H1 (cell line): ENCODE data around the gene PLCL2.

ENCODE experiments used
- RFX5 ChIP-seq: IDR thresholded peaks from 2 replicates; pipeline ENCODE4 v1.6.1; 2011; ENCODE audit warnings: low read depth, low read length, improper control_type of control experiment, borderline replicate concordance
- SP4 ChIP-seq: IDR thresholded peaks from 2 replicates; pipeline ENCODE4 v1.6.1; 2012; ENCODE audit warnings: low read length, inconsistent platforms
- TF ChIP-seq, protein P1 (sequence below), 3 experiments: IDR thresholded peaks; 1 replicate in 2 of 3; 2 replicates in 1 of 3; pipeline versions ENCODE4 v1.5.1 to v1.6.1; 2011; ENCODE audit warnings: low read length in 3 of 3, mild to moderate bottlenecking in 3 of 3, inconsistent platforms in 2 of 3, low read depth in 1 of 3, moderate library complexity in 1 of 3; ENCODE audit not compliant: insufficient read depth in 1 of 3; ENCODE audit errors: control extremely low read depth in 1 of 3
- TF ChIP-seq, protein P2 (sequence below): IDR thresholded peaks from 2 replicates; pipeline ENCODE4 v1.6.1; 2011; ENCODE audit warnings: low read depth, mild to moderate bottlenecking, low read length; ENCODE audit not compliant: insufficient read depth

DNA sequence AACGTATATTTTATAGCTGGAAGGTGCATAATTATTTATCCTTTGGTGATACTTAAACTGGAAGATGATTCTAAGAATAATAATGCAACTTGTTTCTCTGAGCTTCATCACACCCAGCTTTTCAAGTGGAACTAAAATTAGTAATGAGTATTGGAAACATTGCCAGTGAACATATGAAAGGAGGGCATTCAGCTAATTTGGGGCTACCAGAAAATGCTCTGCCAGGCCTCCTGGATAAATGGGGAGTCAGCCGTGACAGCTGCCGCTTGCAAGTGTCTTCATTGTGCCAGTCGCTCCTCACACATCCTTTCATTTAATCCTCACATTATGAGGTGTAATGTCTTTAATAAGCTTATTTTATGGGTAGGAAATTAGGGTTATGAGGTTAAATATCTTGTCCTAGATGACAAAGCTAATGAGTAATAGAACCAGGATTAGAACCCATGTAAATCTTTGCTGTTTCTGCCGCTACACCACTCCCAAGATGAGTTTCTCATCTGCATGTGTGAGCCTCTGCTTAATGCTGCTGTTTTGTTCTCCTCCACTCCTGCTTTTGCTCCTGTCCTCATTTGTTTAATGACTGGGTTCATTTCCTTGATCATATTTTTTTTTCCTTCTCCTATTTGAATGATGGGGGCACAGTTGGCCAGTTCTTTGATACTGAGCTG lies 155.7 kb downstream of the PLCL2 start:
- TF ChIP-seq RFX5 (no peak), SP4 (no peak)
- TF ChIP-seq, protein P1, sequence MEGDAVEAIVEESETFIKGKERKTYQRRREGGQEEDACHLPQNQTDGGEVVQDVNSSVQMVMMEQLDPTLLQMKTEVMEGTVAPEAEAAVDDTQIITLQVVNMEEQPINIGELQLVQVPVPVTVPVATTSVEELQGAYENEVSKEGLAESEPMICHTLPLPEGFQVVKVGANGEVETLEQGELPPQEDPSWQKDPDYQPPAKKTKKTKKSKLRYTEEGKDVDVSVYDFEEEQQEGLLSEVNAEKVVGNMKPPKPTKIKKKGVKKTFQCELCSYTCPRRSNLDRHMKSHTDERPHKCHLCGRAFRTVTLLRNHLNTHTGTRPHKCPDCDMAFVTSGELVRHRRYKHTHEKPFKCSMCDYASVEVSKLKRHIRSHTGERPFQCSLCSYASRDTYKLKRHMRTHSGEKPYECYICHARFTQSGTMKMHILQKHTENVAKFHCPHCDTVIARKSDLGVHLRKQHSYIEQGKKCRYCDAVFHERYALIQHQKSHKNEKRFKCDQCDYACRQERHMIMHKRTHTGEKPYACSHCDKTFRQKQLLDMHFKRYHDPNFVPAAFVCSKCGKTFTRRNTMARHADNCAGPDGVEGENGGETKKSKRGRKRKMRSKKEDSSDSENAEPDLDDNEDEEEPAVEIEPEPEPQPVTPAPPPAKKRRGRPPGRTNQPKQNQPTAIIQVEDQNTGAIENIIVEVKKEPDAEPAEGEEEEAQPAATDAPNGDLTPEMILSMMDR (IDR thresholded peaks at IDR 0.05; ENCODE audit: control extremely low read depth in 1 of 3, insufficient read depth in 1 of 3, low read depth in 1 of 3, low read length in 3 of 3), result no peak
- TF ChIP-seq, protein P2, sequence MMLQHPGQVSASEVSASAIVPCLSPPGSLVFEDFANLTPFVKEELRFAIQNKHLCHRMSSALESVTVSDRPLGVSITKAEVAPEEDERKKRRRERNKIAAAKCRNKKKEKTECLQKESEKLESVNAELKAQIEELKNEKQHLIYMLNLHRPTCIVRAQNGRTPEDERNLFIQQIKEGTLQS, result no peak
